Measurements from ENCODE around the gene RASL12.
"Not testable (repeated sequence)": the region's sequence is repeated elsewhere in the genome, so short reads cannot be mapped to it uniquely, and the experiment has no call there.

RASL12 gene

GRCh38 chr15:65091946-65092770 lies 24.4 kb upstream of the RASL12 start:
- DNase-seq, result no peak

DNA sequence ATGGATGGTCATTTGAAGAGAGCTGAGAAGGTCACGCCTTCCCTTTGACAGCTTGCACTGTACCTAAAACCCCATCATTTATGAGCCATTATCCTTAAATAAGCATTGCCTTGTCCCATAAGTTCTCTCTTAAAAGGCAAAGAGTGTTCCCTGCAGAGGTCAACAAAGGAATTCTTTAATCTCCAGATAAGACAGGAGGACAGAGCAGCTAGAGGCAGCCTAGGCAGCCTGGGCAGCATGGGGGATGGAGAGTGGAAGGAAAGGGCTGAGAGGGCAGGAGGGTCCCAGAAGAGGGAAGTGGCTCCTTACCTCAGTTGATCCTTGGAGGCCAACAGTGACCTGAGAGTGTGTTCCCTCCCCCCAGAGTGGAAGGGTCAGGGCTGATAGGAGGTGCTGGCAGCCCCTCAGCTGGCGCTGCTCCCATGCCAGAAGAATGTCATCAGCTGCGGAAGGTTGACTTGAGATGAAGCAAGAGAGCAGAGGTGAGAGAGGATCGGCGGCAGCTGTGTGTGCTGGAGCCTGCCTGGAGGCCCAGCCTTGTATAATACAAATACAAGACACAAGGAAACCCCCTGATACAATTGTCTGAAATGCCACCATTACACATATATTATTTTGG lies 21.5 kb upstream of the RASL12 start:
- no peak for DNase-seq

- DNase-seq, result no peak
These were observed 20.8 kb upstream of the RASL12 start for GRCh38 chr15:65088643-65089021.

DNA sequence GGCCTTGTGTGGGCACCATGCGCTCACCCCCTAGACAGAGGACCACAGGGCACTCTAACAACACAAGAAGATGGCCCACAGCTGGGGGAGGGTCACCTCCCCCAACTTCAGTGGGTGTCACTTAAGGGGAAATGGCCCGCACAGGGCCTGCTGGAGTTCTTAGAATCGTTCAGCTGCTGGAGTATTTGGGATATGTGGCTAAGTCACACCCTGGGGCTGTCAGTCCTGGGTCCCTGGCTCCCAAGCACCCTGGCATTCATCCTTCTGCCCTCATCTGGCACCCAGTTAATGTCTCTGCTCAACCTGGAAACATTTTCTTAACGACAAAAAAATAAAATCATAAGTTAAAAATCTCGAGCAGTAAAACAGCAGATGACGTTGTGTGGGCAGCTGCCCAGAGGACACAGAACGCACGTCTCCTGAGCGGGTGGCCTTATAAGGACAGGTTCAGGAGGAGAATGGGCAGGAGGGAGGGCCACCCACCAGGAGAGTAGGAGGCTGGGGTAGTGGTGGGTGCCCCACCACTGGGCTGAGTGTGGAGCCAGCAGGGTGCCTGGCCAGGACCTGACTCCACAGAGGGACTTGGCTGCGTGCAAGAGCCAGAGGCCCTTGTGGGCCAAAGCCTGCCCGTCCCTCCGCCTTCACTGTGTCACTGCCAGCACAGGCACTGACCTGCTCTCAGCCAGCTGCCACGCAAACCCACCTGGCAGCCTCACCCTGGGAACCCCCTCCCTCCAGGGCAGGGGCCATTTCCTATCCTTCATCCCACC lies 20.3 kb upstream of the RASL12 start:
- DNase-seq, result no peak

DNA sequence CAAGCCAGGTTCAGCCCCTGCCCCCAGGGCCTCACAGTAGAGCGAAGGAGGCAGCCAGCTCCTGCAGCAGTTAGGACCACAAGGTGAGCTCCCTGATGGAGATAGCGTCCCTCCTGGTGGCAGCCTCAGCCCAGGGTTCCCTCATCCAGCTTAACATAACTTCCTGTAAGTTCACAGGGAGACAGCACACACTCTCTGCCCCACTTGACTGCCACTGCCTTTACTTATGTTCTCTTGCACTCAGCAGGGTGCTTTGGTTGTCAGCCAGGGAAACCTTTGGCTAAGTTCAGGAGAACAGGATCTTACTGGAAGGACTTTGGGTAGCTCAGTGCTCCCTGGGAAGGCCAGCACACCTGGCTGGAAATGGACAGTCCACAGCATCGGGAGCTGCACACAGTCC lies 19.6 kb upstream of the RASL12 start:
- peak in 2 of 3 experiments; percentile 14 to 24 for DNase-seq

- DNase-seq, result no peak
These were observed 18.9 kb upstream of the RASL12 start for GRCh38 chr15:65086680-65087111.

DNA sequence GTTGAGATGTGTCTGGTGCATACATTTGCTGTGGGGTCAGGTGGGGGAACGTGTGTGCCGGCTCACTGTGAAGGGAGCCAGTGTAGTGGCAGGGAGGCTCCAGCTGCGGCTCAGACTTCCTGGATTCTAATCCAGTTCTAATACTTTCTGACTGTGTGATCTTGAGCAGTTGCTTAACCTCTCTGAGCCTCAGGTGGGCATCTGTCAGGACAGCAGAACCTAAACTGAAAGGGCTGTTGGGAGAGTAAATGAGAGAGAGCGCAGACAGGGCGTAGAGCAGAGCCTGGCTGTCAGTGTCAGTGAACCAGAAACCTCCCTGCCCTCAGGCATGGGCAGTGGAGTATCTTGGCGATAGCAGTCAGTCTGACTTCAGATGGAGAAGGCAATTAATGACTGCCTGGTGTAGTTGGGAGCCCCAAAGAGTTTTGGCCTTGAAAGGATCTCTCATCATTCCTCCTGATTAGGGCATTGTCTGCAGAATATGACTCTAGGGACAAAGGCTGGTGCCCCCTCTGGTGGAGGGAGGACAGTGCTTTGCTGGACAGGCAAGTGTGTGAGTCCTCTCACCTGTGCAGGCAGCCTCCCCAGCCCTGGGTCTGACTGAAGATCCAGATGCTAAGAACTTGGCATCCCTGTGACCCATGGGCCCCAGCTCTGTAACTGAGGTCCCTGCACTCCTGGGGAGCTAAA lies 18.3 kb upstream of the RASL12 start:
- DNase-seq, result peak in 2 of 3 experiments; percentile 22 to 50

- DNase-seq, result no peak
These were observed 17.5 kb upstream of the RASL12 start for GRCh38 chr15:65085207-65085753.

DNA sequence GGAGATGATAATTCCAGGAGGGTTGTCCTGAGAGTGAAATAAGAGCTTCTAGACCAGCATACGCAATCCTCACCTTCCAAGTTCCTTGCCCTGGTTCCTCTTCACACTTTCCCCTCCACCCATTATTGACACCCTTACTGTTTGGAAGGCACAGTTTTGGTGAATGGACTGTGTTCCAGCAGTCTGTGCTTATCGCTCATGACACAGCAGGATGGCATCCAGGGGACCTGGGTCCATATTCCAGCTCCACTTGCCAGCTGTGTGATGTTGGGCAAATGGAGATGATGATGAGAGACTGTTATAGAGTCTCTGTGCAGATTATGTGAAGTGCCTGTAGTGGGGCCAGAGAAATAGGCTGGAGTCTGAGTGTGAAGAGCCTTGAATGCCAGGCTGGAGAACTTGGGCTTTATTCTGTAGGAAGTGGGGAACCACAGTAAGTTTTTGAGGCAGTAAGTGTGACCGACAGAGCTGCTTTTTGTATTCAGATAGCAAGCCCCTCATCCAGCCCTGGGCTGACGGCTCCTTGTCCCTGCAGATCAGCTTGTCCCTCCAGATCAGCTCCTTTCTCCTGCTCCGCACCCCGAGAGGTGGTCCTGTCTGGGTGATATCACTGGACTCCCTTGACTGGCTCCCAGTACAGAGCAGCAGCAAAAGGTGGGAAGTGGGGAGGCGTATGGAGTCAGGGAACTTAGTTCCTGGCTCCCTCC lies 16.9 kb upstream of the RASL12 start:
- no peak for DNase-seq

- peak in 2 of 3 experiments; percentile 25 to 74 for DNase-seq
These were observed 15.5 kb upstream of the RASL12 start for GRCh38 chr15:65083262-65083701.

DNA sequence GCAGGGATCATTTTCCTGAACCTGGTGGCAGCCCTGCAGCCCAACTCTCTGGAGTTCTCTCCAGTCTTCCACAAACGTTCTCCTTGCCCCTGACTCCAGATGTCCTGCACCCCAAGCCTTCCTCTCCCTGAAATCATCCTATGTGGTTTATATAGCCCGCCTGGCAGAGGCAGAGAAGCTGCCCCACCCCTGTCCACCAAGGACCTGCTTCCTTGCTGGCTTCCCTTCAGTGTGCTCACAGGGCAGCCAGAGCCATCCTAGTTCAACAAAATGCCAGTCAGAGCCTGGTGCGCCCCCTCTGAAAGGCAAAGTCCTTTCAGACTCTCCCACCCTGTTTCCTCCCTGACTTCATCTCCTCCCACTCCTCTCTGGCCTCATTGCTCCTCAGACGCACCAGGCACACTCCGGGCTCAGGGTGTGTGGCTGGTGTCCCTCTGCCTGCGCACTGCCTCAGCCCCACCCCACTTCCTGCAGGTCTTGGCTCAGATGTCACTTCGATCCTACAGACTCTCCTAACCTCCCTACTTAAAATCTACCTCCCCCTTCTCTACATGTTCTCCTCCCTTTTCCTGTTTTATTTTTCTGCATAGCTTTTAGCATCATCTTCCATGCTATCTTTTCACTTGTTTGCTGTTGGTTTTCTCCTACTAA lies 14.6 kb upstream of the RASL12 start:
- DNase-seq, result peak in 2 of 3 experiments; percentile 6 to 27

DNA sequence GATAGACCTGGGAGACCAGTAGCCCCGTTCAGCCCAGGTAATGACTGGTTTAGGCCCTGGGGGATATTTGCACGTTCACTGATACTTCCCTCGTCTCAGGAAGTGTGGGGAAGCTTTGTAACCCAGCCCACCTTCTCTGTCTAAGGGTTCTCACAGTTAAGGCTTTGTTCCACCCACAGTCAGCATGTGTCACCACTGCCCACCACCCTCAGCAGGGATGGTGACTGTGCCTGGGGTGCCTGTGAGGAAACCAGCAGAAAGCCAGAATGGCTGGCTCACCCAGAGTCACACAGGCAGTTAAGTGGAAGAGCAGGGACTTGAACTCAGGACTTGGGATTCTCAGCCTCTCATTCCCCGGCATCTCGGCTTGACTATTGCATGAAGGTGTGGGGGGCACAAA lies 14.0 kb upstream of the RASL12 start:
- no peak for DNase-seq

DNA sequence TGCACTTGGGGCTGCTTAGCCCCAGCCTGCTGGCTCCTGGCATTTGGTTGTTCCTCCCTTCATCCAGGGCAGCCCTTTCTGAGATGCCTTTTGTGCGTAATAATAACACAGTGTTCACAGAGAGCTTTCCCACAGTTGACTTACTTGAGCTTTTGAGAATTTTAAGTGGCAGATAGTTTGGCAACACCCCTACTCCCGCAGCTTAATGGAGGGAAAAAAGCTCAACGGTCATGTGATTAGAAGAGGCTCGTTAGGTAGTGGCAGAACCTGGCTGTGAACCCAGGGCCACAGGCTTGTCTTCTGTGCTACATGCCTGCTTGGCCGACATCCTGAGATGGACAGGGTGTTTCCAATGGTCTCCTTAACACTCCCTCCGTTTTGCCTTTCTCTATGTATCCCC lies 13.5 kb upstream of the RASL12 start:
- DNase-seq, result no peak

DNA sequence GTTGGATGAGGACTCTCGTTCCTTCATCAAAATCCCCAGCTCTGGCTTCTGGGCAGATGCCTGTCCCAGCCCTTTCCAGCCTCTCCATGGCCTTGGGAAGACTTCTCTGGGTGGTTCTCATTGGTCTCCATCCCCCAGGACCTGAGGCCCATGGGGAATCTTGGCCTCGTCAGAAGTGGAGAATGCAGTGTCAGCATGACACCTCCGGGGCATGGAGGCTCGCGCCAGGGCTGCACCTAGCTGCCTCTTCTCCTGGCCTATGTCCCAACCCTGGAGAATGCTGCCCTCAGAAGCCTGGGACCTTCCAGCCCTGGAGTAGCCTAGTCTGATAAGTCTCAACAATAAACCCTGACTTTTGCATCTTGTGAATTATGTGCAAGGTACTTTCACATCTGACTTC lies 11.8 kb upstream of the RASL12 start:
- DNase-seq, result no peak

GRCh38 chr15:65077981-65078352 lies 10.2 kb upstream of the RASL12 start:
- DNase-seq, result no peak

DNA sequence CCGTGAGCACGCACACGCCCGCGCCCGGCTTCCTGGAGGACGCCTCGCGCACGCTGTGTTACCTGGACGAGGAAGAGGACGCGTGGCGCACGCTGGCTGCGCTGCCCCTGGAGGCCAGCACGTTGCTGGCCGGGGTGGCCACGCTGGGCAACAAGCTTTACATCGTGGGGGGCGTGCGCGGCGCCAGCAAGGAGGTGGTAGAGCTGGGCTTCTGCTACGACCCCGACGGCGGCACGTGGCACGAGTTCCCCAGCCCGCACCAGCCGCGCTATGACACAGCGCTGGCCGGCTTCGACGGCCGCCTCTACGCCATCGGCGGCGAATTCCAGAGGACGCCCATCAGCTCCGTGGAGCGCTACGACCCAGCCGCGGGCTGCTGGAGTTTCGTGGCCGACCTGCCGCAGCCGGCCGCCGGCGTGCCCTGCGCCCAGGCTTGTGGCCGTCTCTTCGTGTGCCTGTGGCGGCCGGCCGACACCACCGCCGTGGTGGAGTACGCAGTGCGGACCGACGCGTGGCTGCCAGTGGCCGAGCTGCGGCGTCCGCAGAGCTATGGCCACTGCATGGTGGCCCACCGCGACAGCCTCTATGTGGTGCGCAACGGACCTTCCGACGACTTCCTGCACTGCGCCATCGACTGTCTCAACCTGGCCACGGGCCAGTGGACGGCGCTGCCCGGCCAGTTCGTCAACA lies 9.6 kb upstream of the RASL12 start:
- no peak for DNase-seq

- no peak for DNase-seq
These were observed 8.9 kb upstream of the RASL12 start, which contains the start of gene KBTBD13 for GRCh38 chr15:65076486-65077290. Gene KBTBD13 (plus strand): TSS chr15:65076746. CDS start chr15:65076816, 70 bp downstream.

DNA sequence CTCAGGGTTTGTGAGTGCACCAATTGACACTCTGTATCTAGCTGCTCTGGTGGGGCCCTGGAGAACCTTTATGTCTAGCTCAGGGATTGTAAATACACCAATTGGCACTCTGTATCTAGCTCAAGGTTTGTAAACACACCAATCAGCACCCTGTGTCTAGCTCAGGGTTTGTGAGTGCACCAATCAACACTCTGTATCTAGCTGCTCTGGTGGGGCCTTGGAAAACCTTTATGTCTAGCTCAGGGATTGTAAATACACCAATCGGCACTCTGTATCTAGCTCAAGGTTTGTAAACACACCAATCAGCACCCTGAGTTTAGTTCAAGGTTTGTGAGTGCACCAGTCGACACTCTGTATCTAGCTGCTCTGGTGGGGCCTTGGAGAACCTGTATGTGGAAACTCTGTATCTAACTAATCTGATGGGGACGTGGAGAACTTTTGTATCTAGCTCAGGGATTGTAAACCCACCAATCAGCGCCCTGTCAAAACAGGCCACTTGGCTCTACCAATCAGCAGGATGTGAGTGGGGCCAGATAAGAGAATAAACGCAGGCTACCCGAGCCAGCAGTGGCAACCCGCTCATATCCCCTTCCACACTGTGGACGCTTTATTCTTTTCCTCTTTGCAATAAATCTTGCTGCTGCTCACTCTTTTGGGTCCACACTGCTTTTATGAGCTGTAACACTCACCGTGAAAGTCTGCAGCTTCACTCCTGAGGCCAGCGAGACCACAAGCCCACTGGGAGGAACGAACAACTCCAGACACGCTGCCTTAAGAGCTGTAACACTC lies 8.0 kb upstream of the RASL12 start:
- DNase-seq, result not testable (repeated sequence)

- not testable (repeated sequence) for DNase-seq
These were observed 7.2 kb upstream of the RASL12 start for GRCh38 chr15:65074946-65075345.
